ENCODE measurements around the gene TRAF5. TPM values are rescaled to one million over a fixed set of nuclear protein-coding genes. Genes with fewer than 3 reads are reported as not detected.

Gene TRAF5
- total and polyA plus RNA-seq, 2 of the 4 experiments (the other 2 are of a cell fraction): 10.0 to 14.7 TPM

- dilution Hi-C loops (cut with HindIII; ENCODE audit: low sequenced_read_pairs, unreplicated experiment): no loop called here
- H2BK5ac ChIP-seq (ENCODE audit: low read depth, low read length, poor library complexity, severe bottlenecking): no peak overlapping the region
- no peak overlapping the region for H3K4me2 ChIP-seq (ENCODE audit: low read depth, low read length)
- no peak overlapping the region for H4K8ac ChIP-seq (ENCODE audit: low read depth in 2 of 2, low read length in 2 of 2)
- no peak overlapping the region for H2AK5ac ChIP-seq (ENCODE audit: low read depth, low read length)
- H3K4me1 ChIP-seq (ENCODE audit: control insufficient read depth, insufficient read depth, low read length): peaks cover 13% of the 10 kb centered on the region
- no peak overlapping the region for H2BK20ac ChIP-seq (ENCODE audit: low read depth, low read length)
- H3K18ac ChIP-seq (ENCODE audit: low read depth, low read length): no peak overlapping the region
- H2AK9ac ChIP-seq (replicated peaks; ENCODE audit: low read depth, low read length, poor library complexity): no peak overlapping the region
- H2BK120ac ChIP-seq (ENCODE audit: low read depth, low read length): no peak overlapping the region
- H3K9ac ChIP-seq (ENCODE audit: low read depth, low read length): no peak overlapping the region
- peak overlapping the region; percentile 48; the same call in 1 of the 2 replicates for H3K23ac ChIP-seq (ENCODE audit: low read depth, low read length)
- peaks cover 76% of the 10 kb centered on the region for H4K20me1 ChIP-seq (ENCODE audit: insufficient read depth, low read length)
- no TSS peak for BruUV-seq (replicated peaks)
- H3K27ac ChIP-seq (ENCODE audit: insufficient read depth, low read length): no peak overlapping the region
- H3K27me3 ChIP-seq (ENCODE audit: control insufficient read depth, insufficient read depth, low read length): no peaks in the 10 kb centered on the region
- H4K5ac ChIP-seq (ENCODE audit: low read depth, low read length): no peak overlapping the region
- 0 out of 2 replicates have a peak, but pooled peaks cover 1% of the 10 kb centered on the region for H3K36me3 ChIP-seq (ENCODE audit: control insufficient read depth, insufficient read depth, low read length)
- ChIA-PET POLR2A (ENCODE audit: unreplicated experiment) (no interaction called here), CTCF (interaction anchor here (1.4 kb wide), 1 partner anchor 13 kb away, joined by 3 read pairs; no protein-coding TSS in a partner anchor)
- no peak overlapping the region for H3K14ac ChIP-seq (replicated peaks; ENCODE audit: low read depth, low read length)
- H3K56ac ChIP-seq (ENCODE audit: extremely low read depth, insufficient read depth, low read length): no peak overlapping the region
- H3K4ac ChIP-seq (ENCODE audit: low read depth, low read length): no peak overlapping the region
- DNase-seq (no peak), ATAC-seq (ENCODE audit: low read depth) (no peak)
- H3K9me1 ChIP-seq (ENCODE audit: insufficient read depth, low read length): peaks cover 34% of the 10 kb centered on the region
- no peak for TF ChIP-seq FOS (IDR thresholded peaks at IDR 0.05; ENCODE audit: low read depth, low read length)
- intact Hi-C loops (cut with micrococcal nuclease): no loop called here
- in situ Hi-C loops (cut with MboI; ENCODE audit: low sequenced_read_pairs): no loop called here
- H2BK15ac ChIP-seq (ENCODE audit: low read depth, low read length): no peak overlapping the region
- no peak overlapping the region for H4K91ac ChIP-seq (ENCODE audit: insufficient read depth, low read depth, low read length)
- no peaks in the 10 kb centered on the region for H3K9me3 ChIP-seq (ENCODE audit: control insufficient read depth, insufficient read depth, low read length)
- H3K4me3 ChIP-seq (ENCODE audit: insufficient read depth, low read depth, low read length): no peak overlapping the region
- H2AFZ ChIP-seq (replicated peaks; ENCODE audit: low read length, poor library complexity): no peak overlapping the region
- WGBS, 2 experiments (ENCODE audit: extremely low coverage in 2 of 2, insufficient read length in 1 of 2): no CpG with 5 or more reads among the region's 3 CpGs
- H3K79me1 ChIP-seq (ENCODE audit: low read depth in 1 of 2, low read length in 2 of 2): peaks cover 26 to 79% of the 10 kb centered on the region in 2 experiments
These were observed 9.5 kb downstream of the TRAF5 start for GRCh38 chr1:211336161-211336560.
